CD14-positive monocyte (primary cell): Measurements from ENCODE around the gene BHLHE23. TPM values are rescaled to one million over a fixed set of nuclear protein-coding genes. Genes with fewer than 3 reads are reported as not detected.
A peak's percentile ranks its signal among the peaks of the same experiment; 100 is the strongest.

Source experiments
- DNase-seq, 3 donors: peaks; one replicate each; pipeline ENCODE4 v3.0.0-alpha.2; 2011 to 2022
- H2AFZ ChIP-seq: 2 replicates; pipeline ENCODE4 v1.6.0; 2012; ENCODE audit warnings: mild to moderate bottlenecking, low read depth, low read length, inconsistent platforms; ENCODE audit not compliant: insufficient read depth, poor library complexity, severe bottlenecking
- H3K27ac ChIP-seq, 2 donors: 1 replicate in 1 of 2; 2 replicates in 1 of 2; pipeline ENCODE4 v1.5.1; 2012 to 2013; ENCODE audit warnings: low read length in 2 of 2, control low read depth in 1 of 2, inconsistent platforms in 1 of 2, low read depth in 1 of 2, mild to moderate bottlenecking in 1 of 2
- H3K27me3 ChIP-seq, 2 donors: one replicate each; pipeline versions ENCODE4 v1.6.0 to v1.6.1; 2011 to 2013; ENCODE audit warnings: low read length in 2 of 2; ENCODE audit not compliant: control insufficient read depth in 2 of 2, insufficient read depth in 2 of 2
- H3K36me3 ChIP-seq, 2 donors: replicated peaks in 1 of 2; 1 replicate in 1 of 2; 2 replicates in 1 of 2; pipeline versions ENCODE4 v1.5.1 to v1.6.1; 2012 to 2013; ENCODE audit warnings: low read length in 2 of 2, control low read depth in 1 of 2, inconsistent platforms in 1 of 2, mild to moderate bottlenecking in 1 of 2; ENCODE audit not compliant: insufficient read depth in 2 of 2, control insufficient read depth in 1 of 2
- H3K4me1 ChIP-seq, 2 donors: 1 replicate in 1 of 2; 2 replicates in 1 of 2; pipeline versions ENCODE4 v1.5.1 to v1.6.1; 2012 to 2013; ENCODE audit warnings: low read length in 2 of 2, control low read depth in 1 of 2, inconsistent platforms in 1 of 2, mild to moderate bottlenecking in 1 of 2, moderate library complexity in 1 of 2; ENCODE audit not compliant: insufficient read depth in 2 of 2, control insufficient read depth in 1 of 2
- H3K4me2 ChIP-seq: replicated peaks from 2 replicates; pipeline ENCODE3; 2012; ENCODE audit warnings: low read length, moderate library complexity, mild to moderate bottlenecking; ENCODE audit not compliant: poor library complexity, severe bottlenecking; ENCODE audit errors: extremely low read depth
- H3K4me3 ChIP-seq, 3 experiments: fragments of 200-600 bp in 1 of 3; sonication (generic) in 1 of 3; replicated peaks in 1 of 3; 1 replicate in 2 of 3; 2 replicates in 1 of 3; pipeline ENCODE4 v1.5.1; 2011 to 2013; ENCODE audit warnings: low read length in 3 of 3, mild to moderate bottlenecking in 3 of 3, control low read depth in 2 of 3, low read depth in 2 of 3, inconsistent platforms in 1 of 3, moderate library complexity in 1 of 3
- H3K79me2 ChIP-seq: 2 replicates; pipeline ENCODE4 v1.6.0; 2012; ENCODE audit warnings: mild to moderate bottlenecking, control low read depth, inconsistent platforms, low read length, moderate library complexity; ENCODE audit not compliant: insufficient read depth
- H3K9ac ChIP-seq: 2 replicates; pipeline ENCODE4 v1.6.0; 2017; ENCODE audit warnings: low read length, mild to moderate bottlenecking; ENCODE audit not compliant: insufficient read depth, poor library complexity, severe bottlenecking
- H3K9me3 ChIP-seq, 2 donors: replicated peaks in 1 of 2; 1 replicate in 1 of 2; 2 replicates in 1 of 2; pipeline versions ENCODE4 v1.5.1 to v1.6.1; 2012 to 2013; ENCODE audit warnings: low read length in 2 of 2, control low read depth in 1 of 2; ENCODE audit not compliant: control insufficient read depth in 1 of 2, insufficient read depth in 1 of 2
- H4K20me1 ChIP-seq: 2 replicates; pipeline ENCODE4 v1.6.0; 2012; ENCODE audit warnings: mild to moderate bottlenecking, low read length, control low read depth, moderate library complexity; ENCODE audit not compliant: insufficient read depth
- H3K27ac Mint-ChIP-seq, 7 donors: one replicate each; pipeline ENCODE4 v1.8.0; 2020; ENCODE audit warnings: mild to moderate bottlenecking in 7 of 7, mixed read lengths in 7 of 7, moderate library complexity in 6 of 7, inconsistent platforms in 2 of 7
- H3K27me3 Mint-ChIP-seq, 3 donors: one replicate each; pipeline ENCODE4 v1.8.0; 2021 to 2022; ENCODE audit warnings: low read depth in 3 of 3, mild to moderate bottlenecking in 3 of 3, mixed read lengths in 3 of 3, moderate library complexity in 3 of 3, inconsistent platforms in 1 of 3
- H3K36me3 Mint-ChIP-seq, 2 donors: one replicate each; pipeline ENCODE4 v1.8.0; 2020; ENCODE audit warnings: mixed read lengths in 2 of 2, inconsistent platforms in 1 of 2, mild to moderate bottlenecking in 1 of 2
- H3K4me1 Mint-ChIP-seq: one replicate; pipeline ENCODE4 v1.8.0; 2020; ENCODE audit warnings: mild to moderate bottlenecking, mixed read lengths
- H3K4me3 Mint-ChIP-seq, 2 donors: one replicate each; pipeline ENCODE4 v1.8.0; 2020; ENCODE audit warnings: mild to moderate bottlenecking in 2 of 2, mixed read lengths in 2 of 2, moderate library complexity in 1 of 2
- H3K9me3 Mint-ChIP-seq, 7 donors: one replicate each; pipeline ENCODE4 v1.8.0; 2020 to 2022; ENCODE audit warnings: mixed read lengths in 7 of 7, mild to moderate bottlenecking in 6 of 7, moderate library complexity in 6 of 7, inconsistent platforms in 2 of 7
- WGBS: methylation state at CpG from one replicate; pipeline ENCODE4 v1.1.5; 2013; ENCODE audit warnings: missing lambda C conversion rate; ENCODE audit not compliant: insufficient coverage; 5-methylcytosine and 5-hydroxymethylcytosine counted together
- intact Hi-C, 2 donors: fragments of 100-400 bp; cut with micrococcal nuclease; formaldehyde crosslinking; loops; one replicate each; pipeline versions ENCODE4 v1.15.0 to v1.15.1; 2023
- polyA minus RNA-seq: library from RNA; depleted of rRNA, polyadenylated mRNA; stranded (reverse); fragments of >200 nt; gene quantifications from 2 replicates; pipeline ENCODE4 v1.2.3, GENCODE V29; 2012
- polyA plus RNA-seq, 3 donors: library from polyadenylated mRNA; depleted of rRNA in 1 of 3; unstranded in 2 of 3; stranded (reverse) in 1 of 3; fragments of 300-500 nt in 2 of 3; fragments of >200 nt in 1 of 3; fragmentation: Illumina TruSeq in 2 of 3; gene quantifications; 1 replicate in 2 of 3; 2 replicates in 1 of 3; pipeline ENCODE4 v1.2.3, GENCODE V29; 2012 to 2021
- total RNA-seq, 12 experiments: library from RNA in 1 of 12; stranded (reverse) in 1 of 12; fragments of 120-200 nt in 1 of 12; gene quantifications; one replicate each; pipeline ENCODE4 v1.2.4 and lab custom pipeline; 2013 to 2026; ENCODE audit warnings: mixed read lengths in 6 of 12, inconsistent platforms in 1 of 12
- TF ChIP-seq, protein P1 (sequence below): fragments of 200-600 bp; IDR thresholded peaks from one replicate; pipeline ENCODE4 v1.8.0; 2022; ENCODE audit warnings: antibody characterized with exemption, mild to moderate bottlenecking

Gene BHLHE23
- total RNA-seq (2013): not detected
- polyA plus RNA-seq: not detected
- not detected in 2 replicates for polyA minus RNA-seq
- 0 reads per million in 11 experiments for total RNA-seq (lab: John Stamatoyannopoulos, UW)

DNA sequence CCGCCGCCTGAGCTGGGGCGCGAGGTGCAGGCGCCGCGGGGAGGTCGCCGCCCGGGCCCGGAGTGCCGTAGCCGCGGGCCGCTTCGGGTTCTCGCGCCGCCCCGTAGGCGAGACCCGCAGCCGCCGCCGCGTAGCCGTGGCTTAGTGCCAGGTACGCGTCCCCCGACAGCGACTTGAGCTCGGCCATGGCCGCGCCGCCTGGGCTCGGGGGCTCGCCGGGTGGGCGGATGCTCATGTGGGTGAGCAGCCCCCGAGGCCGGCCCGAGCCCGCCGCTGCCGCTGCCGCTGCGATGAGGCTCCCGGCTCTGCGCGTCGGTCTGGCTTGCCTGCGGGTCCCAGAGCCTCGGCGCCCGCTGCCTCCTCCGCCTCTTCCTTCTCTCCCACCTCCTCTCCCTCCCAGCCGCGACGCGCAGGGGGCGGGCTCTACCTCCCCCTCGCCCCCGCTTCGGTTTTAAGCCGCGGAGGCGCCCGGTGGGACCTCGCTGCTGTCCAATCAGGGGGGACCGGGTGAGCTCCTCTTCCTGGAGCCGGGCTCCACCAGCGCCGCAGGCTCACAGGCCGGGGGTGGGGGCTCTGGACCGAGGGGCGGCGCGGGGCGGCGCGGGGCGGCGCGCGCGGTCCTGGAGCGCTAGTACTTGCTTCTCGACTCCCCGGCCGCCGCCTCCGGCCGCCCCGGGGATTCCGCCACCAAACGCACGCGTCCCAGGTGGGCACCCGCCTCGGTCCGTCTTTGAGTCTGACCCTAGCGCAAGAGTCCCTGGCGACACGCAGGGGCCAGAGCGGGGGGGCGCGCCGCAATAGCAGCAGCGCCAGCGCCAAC is at the start of gene BHLHE23:
TSS of gene BHLHE23 (minus strand) at position 425 of the 820 bp plus-strand sequence. CDS start at position 235, 190 bp downstream.
- H3K4me2 ChIP-seq: no peak within 1 kb of the TSS
- intact Hi-C loops: no loop called here
- DNase-seq: no peak
- no peak within 1 kb of the TSS for H3K9ac ChIP-seq
- WGBS: under 1% methylated on average over 109 of the region's 110 CpGs
- Mint-ChIP-seq H3K27me3 (peaks cover 75 to 95% (median 90%) of the 10 kb centered on the region in 3 donors), H3K36me3 (peaks cover 0 to 4% of the 10 kb centered on the region in 2 donors), H3K4me3 (peak within 1 kb of the TSS in 1 of 2 donors; percentile 74), H3K27ac (no peak within 1 kb of the TSS), H3K4me1 (peaks cover 5% of the 10 kb centered on the region), H3K9me3 (peaks cover 0 to 28% (median 3%) of the 10 kb centered on the region in 7 donors)
- H3K36me3 ChIP-seq: no peaks in the 10 kb centered on the region
- no peaks in the 10 kb centered on the region for H4K20me1 ChIP-seq
- H2AFZ ChIP-seq: no peak within 1 kb of the TSS
- H3K4me1 ChIP-seq: peaks cover 5 to 11% of the 10 kb centered on the region in 2 donors
- no peak within 1 kb of the TSS for H3K4me3 ChIP-seq
- H3K27me3 ChIP-seq: peaks cover 58 to 93% of the 10 kb centered on the region in 2 donors
- TF ChIP-seq, protein P1, sequence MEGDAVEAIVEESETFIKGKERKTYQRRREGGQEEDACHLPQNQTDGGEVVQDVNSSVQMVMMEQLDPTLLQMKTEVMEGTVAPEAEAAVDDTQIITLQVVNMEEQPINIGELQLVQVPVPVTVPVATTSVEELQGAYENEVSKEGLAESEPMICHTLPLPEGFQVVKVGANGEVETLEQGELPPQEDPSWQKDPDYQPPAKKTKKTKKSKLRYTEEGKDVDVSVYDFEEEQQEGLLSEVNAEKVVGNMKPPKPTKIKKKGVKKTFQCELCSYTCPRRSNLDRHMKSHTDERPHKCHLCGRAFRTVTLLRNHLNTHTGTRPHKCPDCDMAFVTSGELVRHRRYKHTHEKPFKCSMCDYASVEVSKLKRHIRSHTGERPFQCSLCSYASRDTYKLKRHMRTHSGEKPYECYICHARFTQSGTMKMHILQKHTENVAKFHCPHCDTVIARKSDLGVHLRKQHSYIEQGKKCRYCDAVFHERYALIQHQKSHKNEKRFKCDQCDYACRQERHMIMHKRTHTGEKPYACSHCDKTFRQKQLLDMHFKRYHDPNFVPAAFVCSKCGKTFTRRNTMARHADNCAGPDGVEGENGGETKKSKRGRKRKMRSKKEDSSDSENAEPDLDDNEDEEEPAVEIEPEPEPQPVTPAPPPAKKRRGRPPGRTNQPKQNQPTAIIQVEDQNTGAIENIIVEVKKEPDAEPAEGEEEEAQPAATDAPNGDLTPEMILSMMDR: no peak
- no peaks in the 10 kb centered on the region for H3K79me2 ChIP-seq
- peaks cover 0 to 30% of the 10 kb centered on the region in 2 donors for H3K9me3 ChIP-seq
- H3K27ac ChIP-seq: no peak within 1 kb of the TSS

DNA sequence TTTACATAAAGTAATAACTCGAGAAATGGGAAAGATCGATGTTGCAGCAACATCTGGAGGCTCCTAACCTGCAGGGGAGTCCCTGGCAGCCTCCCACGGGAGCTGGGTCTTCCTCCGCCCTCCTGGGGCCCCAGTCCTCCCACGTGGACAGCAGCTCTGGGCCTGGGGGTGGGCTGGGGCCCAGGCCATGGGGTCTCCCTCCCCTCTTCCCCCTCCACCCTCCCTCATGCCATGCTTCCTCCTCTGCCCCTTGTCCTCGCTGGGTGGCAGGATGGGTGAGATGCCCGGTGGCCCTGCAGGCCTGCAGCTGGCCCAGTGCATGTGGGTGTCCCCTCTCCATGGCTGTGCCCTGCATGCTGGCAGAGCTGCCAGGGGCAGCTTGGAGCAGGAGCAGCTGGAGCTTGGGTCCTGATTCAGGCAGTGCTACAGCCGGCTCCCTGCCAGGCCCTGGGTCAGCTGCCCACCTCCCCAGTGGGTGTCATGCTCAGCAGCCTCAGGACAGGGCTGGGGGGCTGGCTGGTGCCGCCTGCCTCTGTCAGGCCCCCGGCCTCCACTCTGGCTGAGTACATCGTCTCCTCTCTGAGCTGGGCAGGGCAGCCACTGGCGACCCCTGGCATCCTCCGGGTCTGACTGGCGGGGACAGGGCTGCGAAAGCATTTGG is 48.9 kb upstream of the BHLHE23 start:
- Mint-ChIP-seq H3K4me1 (no peaks in the 10 kb centered on the region), H3K36me3 (no peaks in the 10 kb centered on the region), H3K9me3 (peaks cover 0 to 2% (median 0%) of the 10 kb centered on the region in 7 donors), H3K27me3 (peaks cover 5 to 11% (median 9%) of the 10 kb centered on the region in 3 donors), H3K4me3 (no peak overlapping the region), H3K27ac (no peak overlapping the region)
- WGBS: 72% methylated on average over 11 of the region's 15 CpGs
- Histone ChIP-seq H3K27me3 (no peaks in the 10 kb centered on the region), H3K27ac (no peak overlapping the region), H3K4me2 (no peak overlapping the region), H4K20me1 (no peaks in the 10 kb centered on the region), H3K36me3 (no peaks in the 10 kb centered on the region), H3K4me1 (no peaks in the 10 kb centered on the region), H3K9ac (no peak overlapping the region), H3K4me3 (no peak overlapping the region), H3K9me3 (peaks cover 0 to 7% of the 10 kb centered on the region in 2 donors), H2AFZ (no peak overlapping the region), H3K79me2 (no peaks in the 10 kb centered on the region)
- no peak for DNase-seq
- intact Hi-C loops: no loop called here
- TF ChIP-seq, protein P1: no peak
